ENCODE results near the gene PIK3C2G.

Gene PIK3C2G

GRCh38 chr12:18421867-18422266 lies 160.5 kb downstream of the PIK3C2G start:
- no peak for DNase-seq (ENCODE audit: low read depth)

DNA sequence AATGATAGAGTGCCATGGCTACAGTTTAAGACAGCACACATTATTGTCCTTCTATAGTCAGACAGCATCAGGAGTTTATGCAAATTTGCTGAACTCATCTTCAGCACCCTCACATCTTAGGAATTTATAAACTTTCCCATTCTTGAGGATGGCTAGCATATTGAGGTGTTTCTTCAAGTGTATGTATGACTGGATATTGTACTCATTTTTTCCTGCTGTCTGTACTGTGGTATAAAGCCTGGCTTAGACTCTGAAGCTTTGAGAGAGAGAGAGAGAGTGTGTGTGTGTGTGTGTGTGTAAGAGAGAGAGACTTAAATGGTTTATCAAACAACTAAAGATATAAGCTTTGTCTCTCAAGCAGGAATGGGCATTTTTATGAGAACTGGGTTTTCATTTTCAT lies 161.6 kb downstream of the PIK3C2G start:
- DNase-seq (ENCODE audit: low read depth): no peak

DNA sequence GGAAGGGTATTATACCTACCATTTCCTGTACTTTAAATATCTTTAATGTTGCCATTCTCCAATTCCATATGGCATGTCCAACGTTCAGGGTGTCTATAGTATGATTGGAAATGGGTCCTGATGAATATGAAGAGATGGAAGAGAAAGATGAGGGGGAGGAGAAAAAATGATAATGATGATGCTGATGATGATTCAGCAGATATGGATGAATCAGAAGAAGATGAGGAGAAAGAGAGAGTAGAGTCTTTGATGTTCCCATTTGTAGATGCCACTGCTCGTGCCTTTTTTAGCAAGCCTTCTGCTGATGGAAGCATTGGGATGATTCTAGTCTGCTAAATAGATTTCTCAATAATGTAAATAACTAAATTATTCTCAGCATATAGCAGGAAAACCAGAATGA lies 163.5 kb downstream of the PIK3C2G start:
- no peak for DNase-seq (ENCODE audit: low read depth)

DNA sequence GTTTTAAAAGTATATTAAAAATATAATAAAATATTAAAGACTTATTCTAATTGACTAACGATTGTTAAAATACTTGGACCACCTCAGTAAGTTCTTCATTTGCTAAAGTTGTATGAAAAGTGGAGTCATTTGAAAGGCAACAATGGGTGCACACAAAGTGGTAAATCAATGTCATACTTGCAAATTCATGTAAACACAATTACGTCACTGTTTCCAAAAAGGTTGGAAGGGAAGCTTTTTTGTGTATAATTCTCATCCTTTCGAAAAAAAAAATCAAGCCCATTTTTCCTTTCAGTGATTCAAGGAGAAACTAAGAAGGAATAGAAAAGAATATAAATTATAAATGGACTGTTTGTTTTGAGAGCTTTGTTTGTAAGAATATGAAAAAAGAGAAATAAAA lies 166.2 kb downstream of the PIK3C2G start:
- DNase-seq (ENCODE audit: low read depth): no peak

DNA sequence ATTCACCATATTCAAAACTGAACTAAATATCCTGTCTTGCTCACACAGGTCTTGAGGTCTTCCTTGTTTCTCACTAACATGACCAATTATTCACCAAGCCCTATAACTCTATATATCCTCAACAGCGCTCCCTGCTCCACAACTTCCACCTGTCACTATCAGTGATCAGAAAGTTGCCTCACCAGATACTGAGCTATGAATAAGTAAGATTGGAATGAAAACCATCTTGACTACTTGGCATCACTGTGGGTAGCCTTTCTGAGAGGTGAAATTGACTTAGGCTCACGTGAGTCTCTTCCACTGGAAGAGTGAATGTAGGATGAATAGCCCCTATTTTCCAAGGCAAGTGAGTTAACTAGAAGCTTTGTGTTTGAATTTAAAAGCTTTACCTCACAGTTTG lies 167.1 kb downstream of the PIK3C2G start:
- no peak for DNase-seq (ENCODE audit: low read depth)

- no peak for DNase-seq (ENCODE audit: low read depth)
Observed at GRCh38 chr12:18429366-18429765, 168.0 kb downstream of the PIK3C2G start.

DNA sequence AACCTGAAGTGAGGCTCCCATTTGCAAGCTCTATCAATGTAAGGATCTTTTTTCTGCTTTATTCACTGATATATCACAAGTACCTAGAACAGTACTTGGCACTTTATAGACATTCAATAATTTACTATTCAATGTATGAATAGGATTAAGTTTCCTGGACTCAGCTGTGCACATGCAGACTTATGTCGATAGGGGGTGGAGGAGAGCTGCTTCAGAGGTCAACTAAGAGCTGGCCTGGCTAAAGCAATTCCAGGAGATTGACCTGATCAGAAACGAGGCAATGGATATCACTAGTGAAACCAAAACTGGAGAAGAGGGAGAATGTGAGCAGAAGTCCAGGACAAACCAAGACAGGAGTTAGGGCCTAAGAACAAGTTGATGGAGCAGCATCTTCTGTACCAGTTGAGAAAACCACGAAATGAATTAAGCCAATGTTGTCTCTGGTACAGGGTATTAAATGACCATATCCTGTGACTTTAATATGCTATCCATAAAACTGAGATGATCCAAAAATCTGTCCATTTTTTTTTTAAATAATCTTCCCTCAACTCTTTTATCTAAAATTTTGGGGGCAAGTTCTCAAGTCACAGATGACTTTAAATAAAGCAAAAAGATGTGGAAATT lies 169.2 kb downstream of the PIK3C2G start:
- DNase-seq (ENCODE audit: low read depth): no peak

GRCh38 chr12:18431771-18432170 lies 170.5 kb downstream of the PIK3C2G start:
- no peak for DNase-seq (ENCODE audit: low read depth)

GRCh38 chr12:18432206-18432605 lies 170.9 kb downstream of the PIK3C2G start:
- DNase-seq (ENCODE audit: low read depth): no peak

- DNase-seq (ENCODE audit: low read depth): no peak
Observed at GRCh38 chr12:18436170-18436569, 174.9 kb downstream of the PIK3C2G start.

DNA sequence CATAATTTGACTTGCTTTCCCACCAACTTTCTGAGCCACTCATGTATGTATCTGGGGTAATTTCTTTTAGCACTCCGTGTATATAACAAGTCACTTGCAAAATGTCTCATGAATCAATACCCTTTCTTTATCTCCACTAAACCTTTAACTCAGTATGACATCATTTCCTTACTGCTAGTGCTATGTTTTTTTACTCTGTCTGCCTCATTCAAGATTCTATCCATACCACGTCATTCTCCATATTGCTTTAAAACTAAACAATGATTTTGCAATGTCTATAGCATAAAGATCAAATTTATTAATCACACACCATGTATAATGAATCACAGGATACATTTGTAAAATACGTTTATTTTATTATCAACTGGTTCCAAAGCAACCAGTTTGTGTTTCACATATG lies 178.2 kb downstream of the PIK3C2G start:
- no peak for DNase-seq (ENCODE audit: low read depth)

GRCh38 chr12:18443768-18444437 lies 182.6 kb downstream of the PIK3C2G start:
- no peak for DNase-seq (ENCODE audit: low read depth)

GRCh38 chr12:18446061-18446644 lies 184.8 kb downstream of the PIK3C2G start:
- DNase-seq (ENCODE audit: low read depth): no peak

- no peak for DNase-seq (ENCODE audit: low read depth)
Observed at GRCh38 chr12:18454330-18454729, 193.0 kb downstream of the PIK3C2G start.

- no peak for DNase-seq (ENCODE audit: low read depth)
Observed at GRCh38 chr12:18456344-18456743, 195.0 kb downstream of the PIK3C2G start.

GRCh38 chr12:18457362-18457761 lies 196.0 kb downstream of the PIK3C2G start:
- DNase-seq (ENCODE audit: low read depth): no peak

DNA sequence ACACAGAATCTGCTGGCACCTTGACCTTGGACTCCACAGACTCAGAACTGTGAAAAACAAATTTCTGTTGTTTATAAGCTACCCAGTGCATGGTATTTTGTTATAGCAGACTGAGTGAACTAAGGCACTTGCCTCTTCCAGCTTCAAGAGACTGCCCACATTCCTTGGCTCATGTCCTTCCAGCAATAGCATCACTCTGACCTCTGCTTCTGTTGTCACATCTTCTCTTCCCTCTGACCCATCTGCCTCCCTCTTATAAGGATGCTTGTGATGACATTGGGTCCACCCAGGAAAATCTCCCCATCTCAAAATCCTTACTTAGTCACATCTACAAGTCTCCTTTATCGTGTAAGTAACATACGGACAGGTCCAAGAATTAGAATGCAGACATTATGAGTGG lies 200.4 kb downstream of the PIK3C2G start:
- DNase-seq (ENCODE audit: low read depth): no peak

DNA sequence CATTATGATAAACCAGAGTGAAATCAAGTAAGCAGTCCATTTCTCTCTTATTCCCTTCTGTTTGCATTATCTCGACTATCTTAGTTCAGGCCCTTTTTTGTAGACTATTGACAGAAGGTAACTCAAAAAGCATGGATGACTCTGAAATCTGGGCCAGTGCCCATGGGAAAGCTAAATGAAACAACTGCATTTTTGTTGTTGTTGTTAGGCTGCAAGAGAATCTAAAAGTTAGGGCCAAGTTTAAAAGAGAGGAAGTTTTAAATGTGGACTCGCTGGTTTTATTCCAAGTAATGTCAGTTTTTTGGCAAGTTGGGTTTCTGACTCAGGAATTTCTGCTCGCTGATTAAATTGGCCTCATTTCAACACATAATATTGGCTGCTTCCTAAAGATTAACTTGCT lies 201.1 kb downstream of the PIK3C2G start:
- DNase-seq (ENCODE audit: low read depth): no peak

DNA sequence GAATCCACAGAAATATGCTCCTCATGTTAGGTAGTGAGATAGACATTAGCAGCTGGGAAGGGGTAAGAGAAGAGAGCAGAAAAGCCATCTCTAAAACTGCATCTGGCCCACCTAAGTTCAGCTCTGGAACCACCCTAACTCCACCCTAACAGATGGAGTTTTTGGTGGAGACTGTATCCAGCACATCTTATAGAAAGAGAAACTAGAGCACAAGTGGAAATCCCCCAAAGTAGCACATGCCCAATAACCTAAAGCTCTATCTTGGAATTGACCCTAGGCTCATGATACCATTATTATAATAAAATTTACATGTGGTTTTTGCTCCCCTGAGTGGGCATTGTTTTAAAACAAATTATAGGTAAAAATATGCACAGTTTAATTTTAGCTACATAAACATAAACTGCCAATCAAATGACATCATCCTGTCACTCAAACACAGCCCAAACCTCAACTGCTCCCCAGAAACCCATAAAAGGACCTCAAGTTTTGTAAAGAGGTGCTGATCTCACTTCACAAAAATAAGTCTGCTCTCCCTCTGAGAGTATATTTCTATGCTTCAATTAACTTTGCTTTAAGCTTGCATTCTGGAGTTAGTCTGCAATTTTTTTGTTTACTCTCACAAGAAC lies 206.4 kb downstream of the PIK3C2G start:
- DNase-seq (ENCODE audit: low read depth): no peak

- no peak for DNase-seq (ENCODE audit: low read depth)
Observed at GRCh38 chr12:18468246-18469075, 207.1 kb downstream of the PIK3C2G start.

DNA sequence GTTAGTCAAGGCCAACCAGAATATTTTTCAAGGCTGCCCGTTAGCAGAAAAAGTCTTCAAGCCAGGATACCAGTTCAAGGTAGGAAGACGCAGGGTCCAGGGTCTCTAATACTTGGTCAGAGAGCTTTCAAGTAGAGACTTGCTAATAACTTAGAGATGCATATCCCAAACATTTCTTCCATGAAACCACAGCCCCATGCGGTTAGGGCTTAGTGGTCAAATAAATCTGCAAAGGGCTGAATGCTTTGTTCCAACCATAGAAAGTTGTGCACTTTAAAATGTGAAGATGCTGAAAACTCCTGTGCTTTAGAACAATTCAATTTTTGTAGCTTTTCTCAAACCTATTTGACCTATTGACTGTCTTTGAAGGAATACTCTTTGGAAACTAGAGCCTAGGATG lies 208.9 kb downstream of the PIK3C2G start:
- DNase-seq (ENCODE audit: low read depth): no peak

DNA sequence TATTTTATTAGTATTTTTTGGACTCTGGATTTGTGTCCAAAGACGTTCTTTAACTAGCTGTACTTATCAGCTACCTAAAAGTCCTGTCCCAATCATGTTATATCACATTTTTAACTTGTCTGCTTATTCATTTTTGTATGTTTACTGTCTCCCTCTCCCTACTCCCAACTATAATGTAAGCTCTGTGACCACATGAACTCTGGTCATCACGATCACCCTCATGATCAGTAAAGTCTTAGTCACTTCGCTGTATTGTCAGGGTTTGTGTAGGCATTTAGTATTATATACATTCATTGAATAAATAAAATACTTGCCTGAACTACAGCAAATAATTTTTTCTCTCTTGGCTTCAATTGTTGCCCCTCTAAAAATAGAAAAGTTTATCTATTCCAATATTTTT lies 211.0 kb downstream of the PIK3C2G start:
- no peak for DNase-seq (ENCODE audit: low read depth)
